Stimulated activated CD8-positive, alpha-beta memory T cell treated with anti-CD3 and anti-CD28 coated beads, Interleukin-12 subunit alpha, Interleukin-12 subunit beta, amount 100 ng/mL, for 24 hours (primary cell): ENCODE data around the gene SPDYE3.
"Not testable (repeated sequence)": the region's sequence is repeated elsewhere in the genome, so short reads cannot be mapped to it uniquely, and the experiment has no call there.

Source experiments
- DNase-seq: peaks from one replicate; pipeline ENCODE4 v3.0.0-alpha.2; 2020; ENCODE audit errors: extremely low read depth

The SPDYE3 gene

GRCh38 chr7:100349757-100350156 lies 42.3 kb downstream of the SPDYE3 start:
- no peak for DNase-seq

GRCh38 chr7:100351657-100352058 lies 44.2 kb downstream of the SPDYE3 start:
- DNase-seq, result no peak

GRCh38 chr7:100352230-100352781 lies 44.8 kb downstream of the SPDYE3 start:
- DNase-seq, result not testable (repeated sequence)

GRCh38 chr7:100352984-100353684 lies 45.6 kb downstream of the SPDYE3 start:
- DNase-seq, result no peak

GRCh38 chr7:100353685-100354330 lies 46.3 kb downstream of the SPDYE3 start:
- DNase-seq, result no peak

GRCh38 chr7:100356416-100357068 lies 49.0 kb downstream of the SPDYE3 start:
- no peak for DNase-seq

GRCh38 chr7:100357131-100357561 lies 49.6 kb downstream of the SPDYE3 start:
- no peak for DNase-seq

GRCh38 chr7:100358027-100358856 lies 50.7 kb downstream of the SPDYE3 start, which contains the start of gene PILRB:
Gene PILRB (plus strand): TSS chr7:100358117. CDS start chr7:100358303, 186 bp downstream.
- DNase-seq, result no peak

GRCh38 chr7:100358857-100359212 lies 51.3 kb downstream of the SPDYE3 start:
- no peak for DNase-seq

GRCh38 chr7:100360135-100360854 lies 52.8 kb downstream of the SPDYE3 start:
- no peak for DNase-seq

GRCh38 chr7:100363098-100363497 lies 55.6 kb downstream of the SPDYE3 start:
- DNase-seq, result no peak

GRCh38 chr7:100363797-100364196 lies 56.3 kb downstream of the SPDYE3 start:
- not testable (repeated sequence) for DNase-seq

GRCh38 chr7:100364480-100364879 lies 57.0 kb downstream of the SPDYE3 start:
- DNase-seq, result no peak

- not testable (repeated sequence) for DNase-seq
Measured at GRCh38 chr7:100365998-100366367, 58.5 kb downstream of the SPDYE3 start.

- no peak for DNase-seq
Measured at GRCh38 chr7:100366411-100367250, 59.1 kb downstream of the SPDYE3 start.

GRCh38 chr7:100367251-100367620 lies 59.7 kb downstream of the SPDYE3 start:
- no peak for DNase-seq

GRCh38 chr7:100367676-100368613 lies 60.4 kb downstream of the SPDYE3 start:
- no peak for DNase-seq

GRCh38 chr7:100369105-100369504 lies 61.6 kb downstream of the SPDYE3 start:
- DNase-seq, result no peak

- DNase-seq, result no peak
Measured at GRCh38 chr7:100370303-100370702, 62.8 kb downstream of the SPDYE3 start.
